Right atrium auricular region (tissue), 2 donors: ENCODE results near the gene DHRS7B. TPM values are rescaled to one million over a fixed set of nuclear protein-coding genes. Genes with fewer than 3 reads are reported as not detected.

Source experiments
- DNase-seq: peaks from one replicate; pipeline ENCODE4 v3.0.0-alpha.2; 2019; ENCODE audit warnings: low spot score
- H3K27ac ChIP-seq, 2 donors: fragments of 200-600 bp; sonication (generic); 1 replicate in 1 of 2; 2 replicates in 1 of 2; pipeline ENCODE4 v1.5.1; 2016 to 2019
- H3K27me3 ChIP-seq, 2 donors: fragments of 200-600 bp; sonication (generic); one replicate each; pipeline versions ENCODE4 v1.5.1 to v1.6.0; 2017 to 2019
- H3K36me3 ChIP-seq: fragments of 200-600 bp; sonication (generic); one replicate; pipeline ENCODE4 v1.5.1; 2016
- H3K4me1 ChIP-seq, 2 donors: fragments of 200-600 bp; sonication (generic); one replicate each; pipeline versions ENCODE4 v1.5.1 to v1.6.0; 2017 to 2019
- H3K4me3 ChIP-seq, 2 donors: fragments of 200-600 bp; sonication (generic); 1 replicate in 1 of 2; 2 replicates in 1 of 2; pipeline ENCODE4 v1.5.1; 2017 to 2019; ENCODE audit warnings: mild to moderate bottlenecking in 1 of 2, moderate library complexity in 1 of 2
- H3K9me3 ChIP-seq, 2 donors: fragments of 200-600 bp; sonication (generic); one replicate each; pipeline ENCODE4 v1.5.1; 2019
- total RNA-seq, 2 donors: library from RNA; depleted of rRNA; stranded (reverse); fragments of >200 nt; gene quantifications; one replicate each; pipeline ENCODE4 v1.1.0, GENCODE V29; 2016
- TF ChIP-seq, protein P1 (sequence below), 2 donors: fragments of 200-600 bp; sonication (generic); IDR thresholded peaks; one replicate each; pipeline ENCODE4 v1.5.1; 2019; ENCODE audit warnings: antibody characterized with exemption in 2 of 2

DHRS7B gene
- total RNA-seq, 2 donors from 2014 or later: 35.8 to 45.3 TPM

DNA sequence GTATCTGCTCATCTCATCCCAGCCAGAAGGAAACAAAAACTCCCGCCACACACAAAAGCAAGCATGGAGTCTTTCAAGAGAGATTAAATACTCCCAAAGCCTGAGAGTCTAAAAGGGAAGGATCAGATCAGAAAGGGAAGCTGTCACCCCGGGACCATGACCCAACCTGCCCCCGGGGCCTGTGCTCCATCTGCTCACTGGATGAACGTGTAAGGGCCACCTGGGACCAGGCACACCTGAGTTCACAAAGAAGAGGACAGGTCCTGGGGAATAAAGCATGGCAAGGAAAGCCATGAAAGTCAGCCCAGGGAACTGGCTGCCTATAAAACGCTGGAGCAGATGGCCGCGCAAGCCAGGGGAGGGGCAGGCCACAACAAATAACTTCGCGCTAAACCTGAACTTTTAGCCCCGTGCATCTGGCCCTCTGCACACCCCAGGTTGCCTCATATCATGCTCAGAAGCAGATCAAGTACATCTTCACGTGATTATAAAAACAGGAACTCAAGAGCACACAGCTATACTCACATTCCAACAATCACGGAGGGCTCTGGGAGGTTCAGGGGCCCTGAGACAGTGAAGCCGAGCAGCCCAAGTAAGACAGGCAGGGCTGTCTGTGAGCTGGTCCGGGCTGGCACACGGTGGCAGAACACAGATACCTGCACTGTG lies 83.8 kb downstream of the DHRS7B start:
- Histone ChIP-seq H3K27me3 (no peaks in the 10 kb centered on the region), H3K4me1 (peaks cover 0 to 68% of the 10 kb centered on the region in 2 donors), H3K36me3 (peaks cover 4% of the 10 kb centered on the region), H3K27ac (peak overlapping the region; percentile 58 to 59), H3K9me3 (no peaks in the 10 kb centered on the region), H3K4me3 (no peak overlapping the region)
- DNase-seq: no peak
- TF ChIP-seq, protein P1, sequence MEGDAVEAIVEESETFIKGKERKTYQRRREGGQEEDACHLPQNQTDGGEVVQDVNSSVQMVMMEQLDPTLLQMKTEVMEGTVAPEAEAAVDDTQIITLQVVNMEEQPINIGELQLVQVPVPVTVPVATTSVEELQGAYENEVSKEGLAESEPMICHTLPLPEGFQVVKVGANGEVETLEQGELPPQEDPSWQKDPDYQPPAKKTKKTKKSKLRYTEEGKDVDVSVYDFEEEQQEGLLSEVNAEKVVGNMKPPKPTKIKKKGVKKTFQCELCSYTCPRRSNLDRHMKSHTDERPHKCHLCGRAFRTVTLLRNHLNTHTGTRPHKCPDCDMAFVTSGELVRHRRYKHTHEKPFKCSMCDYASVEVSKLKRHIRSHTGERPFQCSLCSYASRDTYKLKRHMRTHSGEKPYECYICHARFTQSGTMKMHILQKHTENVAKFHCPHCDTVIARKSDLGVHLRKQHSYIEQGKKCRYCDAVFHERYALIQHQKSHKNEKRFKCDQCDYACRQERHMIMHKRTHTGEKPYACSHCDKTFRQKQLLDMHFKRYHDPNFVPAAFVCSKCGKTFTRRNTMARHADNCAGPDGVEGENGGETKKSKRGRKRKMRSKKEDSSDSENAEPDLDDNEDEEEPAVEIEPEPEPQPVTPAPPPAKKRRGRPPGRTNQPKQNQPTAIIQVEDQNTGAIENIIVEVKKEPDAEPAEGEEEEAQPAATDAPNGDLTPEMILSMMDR (IDR thresholded peaks at IDR 0.05): no peak

DNA sequence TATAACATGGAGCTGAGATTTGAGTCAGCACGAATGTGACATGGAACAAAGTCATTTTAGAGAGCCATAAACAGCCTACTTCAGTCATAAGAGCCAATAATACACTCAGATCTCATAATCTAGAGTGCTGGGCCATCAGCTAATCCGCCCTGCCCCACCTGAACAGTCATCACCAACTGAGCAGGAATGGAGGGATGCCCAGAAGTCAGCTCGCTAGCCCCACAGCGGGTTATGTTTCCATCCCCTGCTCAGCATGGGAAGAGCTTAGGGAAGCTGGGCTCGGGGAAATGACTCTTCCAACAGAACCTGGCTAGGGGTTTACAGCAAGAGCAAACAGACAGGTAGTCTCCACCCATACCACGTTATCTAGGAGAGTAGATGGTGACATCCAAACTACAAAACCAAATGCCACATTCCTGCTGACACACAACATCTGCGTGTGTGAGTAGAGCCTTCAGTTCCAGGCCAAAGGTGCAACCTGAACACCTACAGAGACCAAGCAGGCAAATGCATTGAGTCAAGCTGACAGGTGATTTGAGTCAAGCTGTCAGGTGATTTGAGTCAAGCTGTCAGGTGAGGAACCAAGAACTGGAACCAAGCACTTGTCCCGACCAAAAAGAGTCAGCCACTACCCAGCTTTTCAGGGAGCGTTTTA lies 85.2 kb downstream of the DHRS7B start:
- DNase-seq: no peak
- Histone ChIP-seq H3K27me3 (no peaks in the 10 kb centered on the region), H3K27ac (no peak overlapping the region), H3K4me3 (no peak overlapping the region), H3K9me3 (no peaks in the 10 kb centered on the region), H3K4me1 (peaks cover 0 to 69% of the 10 kb centered on the region in 2 donors), H3K36me3 (peaks cover 4% of the 10 kb centered on the region)
- TF ChIP-seq, protein P1 (IDR thresholded peaks at IDR 0.05): no peak

DNA sequence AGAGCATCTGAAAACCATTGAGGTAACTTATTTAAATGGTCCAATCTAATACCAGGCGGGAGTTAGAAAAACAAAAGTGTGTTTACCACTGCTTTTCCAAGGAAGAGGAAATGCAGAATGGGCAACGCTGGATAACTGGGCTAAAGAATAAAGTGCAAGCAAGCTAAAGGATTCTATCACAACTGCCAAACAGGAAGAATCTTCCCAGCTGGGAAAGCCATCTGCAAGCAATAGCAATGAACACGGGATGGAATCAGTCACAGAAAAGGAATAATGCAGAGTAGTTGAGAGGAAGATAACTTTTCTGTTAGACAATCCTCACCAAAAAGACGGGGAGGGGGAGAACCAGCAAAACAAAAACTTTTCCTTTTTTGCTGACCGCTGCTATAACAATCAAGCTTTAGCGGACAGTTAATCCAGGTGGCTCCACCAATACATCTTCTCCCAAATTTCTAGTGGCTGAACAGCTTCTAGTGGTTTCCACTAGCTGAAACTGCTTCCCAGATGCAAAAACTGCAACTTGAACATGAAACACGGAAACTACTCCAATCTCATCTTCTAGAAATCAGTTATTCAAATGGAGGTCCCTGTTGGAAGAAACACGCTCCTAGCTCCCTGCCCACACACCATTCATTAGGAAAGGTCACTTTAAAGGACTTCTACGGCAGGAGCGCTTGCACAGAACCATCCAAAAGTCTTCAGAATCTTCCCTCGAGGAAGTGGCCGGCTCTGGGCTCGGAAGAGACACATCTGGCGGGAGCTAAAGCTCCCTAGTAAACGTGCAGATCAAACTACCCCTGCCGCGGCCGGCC lies 86.3 kb downstream of the DHRS7B start:
- peaks cover 4% of the 10 kb centered on the region for H3K36me3 ChIP-seq
- no peaks in the 10 kb centered on the region for H3K9me3 ChIP-seq
- DNase-seq: no peak
- TF ChIP-seq, protein P1 (IDR thresholded peaks at IDR 0.05): no peak
- peaks cover 0 to 67% of the 10 kb centered on the region in 2 donors for H3K4me1 ChIP-seq
- H3K27me3 ChIP-seq: no peaks in the 10 kb centered on the region
- H3K27ac ChIP-seq: peak overlapping the region; percentile 94 to 99
- H3K4me3 ChIP-seq: peak overlapping the region; percentile 73 to 96

DNA sequence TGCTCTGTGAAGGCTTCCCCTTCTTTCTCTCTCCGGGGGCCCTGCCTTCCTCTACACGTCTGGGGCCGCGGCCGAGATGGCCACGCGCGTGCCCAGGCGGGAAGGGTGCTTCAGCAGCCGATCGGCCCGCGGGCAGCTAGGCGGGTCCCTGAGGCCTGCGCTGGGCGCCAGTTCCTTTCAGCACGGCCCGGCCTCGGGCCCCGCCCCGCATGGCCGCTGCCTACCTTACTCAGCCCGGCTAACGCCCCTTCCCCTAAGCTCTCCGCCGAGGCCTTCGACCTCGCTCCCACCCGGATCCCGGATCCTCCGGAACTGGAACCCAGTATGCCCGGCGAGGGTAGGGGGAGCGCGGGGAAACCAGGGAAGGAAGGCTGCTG lies 86.9 kb downstream of the DHRS7B start:
- DNase-seq: no peak
- TF ChIP-seq, protein P1 (IDR thresholded peaks at IDR 0.05): no peak
- H3K27ac ChIP-seq: peak overlapping the region; percentile 94 to 99
- H3K36me3 ChIP-seq: peaks cover 4% of the 10 kb centered on the region
- peaks cover 0 to 61% of the 10 kb centered on the region in 2 donors for H3K4me1 ChIP-seq
- H3K9me3 ChIP-seq: no peaks in the 10 kb centered on the region
- no peaks in the 10 kb centered on the region for H3K27me3 ChIP-seq
- H3K4me3 ChIP-seq: peak overlapping the region; percentile 73 to 96

DNA sequence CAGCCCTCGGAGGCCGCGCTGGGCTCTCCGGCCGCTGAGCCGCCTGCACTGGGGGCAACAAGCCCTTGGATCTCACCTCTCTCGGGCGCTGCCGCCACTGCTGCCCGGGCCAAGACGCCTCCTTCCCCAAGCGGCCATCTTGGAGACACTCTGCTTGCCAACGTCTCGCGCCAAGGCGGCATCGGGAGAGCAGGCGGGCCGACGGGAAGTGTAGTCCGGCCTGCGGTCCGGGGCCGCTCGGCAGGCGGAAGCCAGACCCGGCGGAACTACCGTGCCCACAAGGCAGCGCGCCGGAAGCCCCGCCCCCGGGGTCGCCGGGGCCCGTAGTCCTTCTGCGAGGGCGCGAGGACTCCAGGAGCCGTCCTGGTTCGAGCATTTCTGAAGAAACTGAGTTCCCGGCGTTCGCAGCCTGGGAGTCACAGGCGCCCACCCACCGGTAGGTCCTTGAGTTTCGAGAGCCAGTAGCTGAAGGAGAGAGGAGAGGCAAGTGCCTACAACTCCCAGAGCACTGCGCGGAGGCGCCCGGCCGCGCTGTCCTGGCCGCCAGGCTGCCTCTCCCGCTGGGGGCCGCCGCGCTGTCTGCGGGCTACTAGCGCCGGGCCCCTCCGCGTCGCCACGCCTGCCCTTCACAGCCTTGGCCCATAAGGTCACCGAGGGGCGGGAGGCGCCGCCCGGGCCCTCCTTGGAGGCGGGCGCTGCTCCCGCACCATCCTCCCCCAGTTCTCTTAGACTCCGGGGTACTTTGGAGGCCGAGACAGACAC lies 87.4 kb downstream of the DHRS7B start, which contains the start of gene TMEM11:
TMEM11 (minus strand) TSS at position 147 of the 762 bp plus-strand sequence; CDS start at position 138, 9 bp downstream.
- Histone ChIP-seq H3K9me3 (no peaks in the 10 kb centered on the region), H3K36me3 (peaks cover 4% of the 10 kb centered on the region), H3K4me3 (peak within 1 kb of the TSS; percentile 73 to 96), H3K27me3 (no peaks in the 10 kb centered on the region), H3K4me1 (peaks cover 0 to 55% of the 10 kb centered on the region in 2 donors), H3K27ac (peak within 1 kb of the TSS; percentile 94 to 99)
- DNase-seq: peak; percentile 95
- TF ChIP-seq, protein P1 (IDR thresholded peaks at IDR 0.05): no peak
